GM18526 (cell line): ENCODE measurements around the gene UGT1A7.

Experiments
- POLR2A ChIP-seq: IDR thresholded peaks from 3 replicates; pipeline ENCODE4 v1.6.1; 2011; ENCODE audit not compliant: insufficient read length; ENCODE audit errors: extremely low read depth

Gene UGT1A7

GRCh38 chr2:233799087-233799665, 117.5 kb downstream of the UGT1A7 start:
- TF ChIP-seq POLR2A = no peak

DNA sequence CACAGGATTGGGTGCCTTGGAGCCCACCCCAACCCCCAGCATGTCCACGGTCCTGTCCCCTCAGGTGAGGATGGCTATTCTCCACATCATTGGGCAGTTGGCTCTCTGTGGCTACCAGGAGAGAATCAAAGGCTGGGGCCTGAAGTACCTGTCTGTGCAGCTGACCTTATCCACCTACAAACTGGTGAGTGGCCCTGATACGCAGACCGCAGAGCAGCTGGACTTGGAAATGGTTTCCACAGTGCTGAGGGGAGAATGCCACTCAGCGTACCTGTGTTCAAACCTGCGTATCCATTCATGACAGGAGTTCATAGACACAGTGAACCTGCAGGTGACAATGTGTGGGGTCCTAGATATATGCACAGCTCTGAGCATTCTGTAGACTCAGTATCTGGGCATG, 118.0 kb downstream of the UGT1A7 start:
- TF ChIP-seq POLR2A = no peak

GRCh38 chr2:233800208-233800607, 118.5 kb downstream of the UGT1A7 start:
- no peak for TF ChIP-seq POLR2A

- no peak for TF ChIP-seq POLR2A
Measured at GRCh38 chr2:233801357-233802131, 119.8 kb downstream of the UGT1A7 start.

GRCh38 chr2:233802132-233802815, 120.6 kb downstream of the UGT1A7 start:
- TF ChIP-seq POLR2A = no peak

- no peak for TF ChIP-seq POLR2A
Measured at GRCh38 chr2:233803292-233803911, 121.7 kb downstream of the UGT1A7 start.

- TF ChIP-seq POLR2A = no peak
Measured at GRCh38 chr2:233803994-233804393, 122.3 kb downstream of the UGT1A7 start.

- TF ChIP-seq POLR2A = no peak
Measured at GRCh38 chr2:233807215-233807865, 125.6 kb downstream of the UGT1A7 start.

DNA sequence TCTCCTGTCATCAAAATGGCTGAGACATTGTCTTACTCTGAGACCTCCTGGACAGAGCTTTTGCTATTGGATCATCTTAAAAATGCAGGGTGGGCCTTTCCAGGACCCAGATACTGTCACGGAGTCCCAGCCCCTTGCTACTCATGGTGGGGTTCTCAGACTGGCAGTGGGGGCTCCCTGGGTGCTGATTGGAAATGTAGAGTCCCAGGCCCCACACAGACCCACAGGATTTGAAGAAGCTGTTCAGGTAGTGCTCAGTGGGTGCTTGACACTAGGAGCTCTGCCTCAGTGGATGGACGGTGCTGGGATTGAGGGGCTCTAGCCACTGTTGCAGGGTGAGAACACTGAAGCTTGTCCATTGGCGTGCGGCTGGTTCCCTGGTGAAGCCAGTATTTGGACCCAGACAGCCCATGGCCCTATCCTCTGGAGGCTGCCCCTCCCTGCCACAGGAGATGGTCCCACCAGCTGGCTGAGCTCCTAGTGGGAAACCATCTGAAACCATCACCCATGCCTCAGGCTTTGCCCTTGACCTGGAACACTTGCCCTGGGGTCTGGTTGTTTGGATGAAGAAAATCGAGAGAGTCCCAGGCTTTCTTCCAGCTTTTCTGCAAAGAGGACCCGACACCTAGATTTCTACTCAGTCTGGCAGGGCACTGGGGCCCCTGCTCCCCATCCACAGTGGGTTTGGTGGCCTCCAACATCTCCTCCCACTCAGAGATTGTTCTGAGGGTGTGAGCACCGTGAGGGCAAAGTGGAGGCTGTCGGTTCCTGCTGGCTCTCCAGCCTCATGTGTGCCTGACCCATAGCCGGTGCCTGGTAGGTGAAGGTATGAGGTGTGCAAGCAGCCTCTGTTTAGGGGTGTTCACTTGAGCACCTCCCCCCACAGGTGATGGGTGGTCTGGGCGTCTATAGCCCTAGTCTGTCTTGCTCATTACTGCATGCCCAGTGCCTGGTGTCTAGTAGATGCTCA, 126.5 kb downstream of the UGT1A7 start:
- no peak for TF ChIP-seq POLR2A

DNA sequence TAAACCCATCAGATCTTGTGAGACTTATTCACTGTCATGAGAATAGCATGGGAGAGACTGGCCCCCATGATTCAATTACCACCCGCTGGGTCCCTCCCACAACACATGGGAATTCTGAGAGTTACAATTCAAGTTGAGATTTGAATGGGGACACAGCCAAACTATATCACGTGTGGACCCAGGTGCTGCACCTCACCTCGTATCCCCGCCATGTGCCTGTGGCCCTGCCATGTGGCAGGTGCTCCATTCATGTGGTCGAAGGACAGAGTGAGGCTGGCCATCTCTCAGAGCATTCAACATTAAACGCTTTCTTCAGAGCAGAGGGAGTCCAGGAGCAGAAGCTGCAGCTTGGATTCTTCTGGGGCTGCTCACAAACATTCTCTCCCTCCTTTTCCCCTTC, 128.7 kb downstream of the UGT1A7 start:
- no peak for TF ChIP-seq POLR2A

GRCh38 chr2:233811087-233811486, 129.4 kb downstream of the UGT1A7 start:
- no peak for TF ChIP-seq POLR2A

DNA sequence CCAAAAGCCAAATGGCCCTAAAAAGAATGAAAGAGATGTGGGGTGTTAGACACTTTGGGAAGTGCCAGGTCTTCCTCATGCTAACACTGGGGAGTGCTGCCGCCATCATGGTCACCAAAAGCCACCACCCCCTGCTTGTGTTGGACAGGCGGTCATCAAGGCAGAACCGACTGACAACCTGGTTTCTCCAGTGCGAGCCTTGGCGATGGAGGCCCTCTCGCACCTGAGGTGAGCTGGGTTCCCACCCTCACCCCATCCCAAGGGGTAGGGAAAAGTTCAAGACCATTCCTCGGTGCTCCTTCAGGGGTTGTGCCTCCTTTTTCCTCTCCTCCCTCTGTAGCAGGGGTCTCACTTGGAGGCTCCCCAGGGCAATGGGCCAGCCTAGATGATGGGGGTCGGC, 130.0 kb downstream of the UGT1A7 start:
- TF ChIP-seq POLR2A = no peak

DNA sequence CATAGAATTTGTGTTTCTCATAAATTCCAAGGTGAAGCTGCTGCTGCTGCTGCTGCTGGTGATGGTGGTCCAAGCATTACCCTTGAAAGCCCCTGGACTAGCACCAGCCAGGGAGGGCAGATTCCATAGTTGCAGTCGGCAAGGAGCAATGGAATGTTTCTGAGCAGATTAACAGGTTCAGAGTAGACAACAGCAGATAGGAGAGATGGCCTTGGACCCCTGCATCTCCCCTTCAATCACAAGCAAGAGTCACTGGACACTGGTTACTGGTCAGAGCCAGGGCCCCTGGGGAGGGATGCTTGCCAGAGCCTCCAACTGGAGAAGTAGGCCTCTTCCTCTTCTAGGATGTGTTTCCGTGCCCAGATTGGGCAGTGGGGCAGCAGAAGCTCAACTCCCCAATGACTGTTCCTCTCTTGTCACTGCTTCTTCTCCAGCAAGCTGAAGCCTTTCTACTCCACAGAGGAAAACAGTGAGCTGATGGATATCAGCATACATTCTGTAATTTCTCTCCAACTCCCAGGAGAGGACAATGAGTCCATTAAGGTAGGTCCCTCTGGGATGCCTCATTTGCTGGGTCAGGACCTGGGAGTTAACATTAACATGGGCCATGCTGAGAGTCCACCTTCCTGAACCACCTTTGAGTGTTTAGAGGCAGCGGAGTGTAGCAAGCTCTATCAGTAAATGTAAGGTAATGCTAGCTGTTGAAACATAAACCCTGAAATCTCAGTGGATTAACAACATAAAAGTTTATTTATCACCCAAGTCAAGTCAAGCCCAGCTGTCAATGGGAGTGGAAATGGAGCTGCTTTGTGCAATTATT, 131.7 kb downstream of the UGT1A7 start:
- TF ChIP-seq POLR2A = no peak
